Measurements from ENCODE around the gene SSR1.

DNA sequence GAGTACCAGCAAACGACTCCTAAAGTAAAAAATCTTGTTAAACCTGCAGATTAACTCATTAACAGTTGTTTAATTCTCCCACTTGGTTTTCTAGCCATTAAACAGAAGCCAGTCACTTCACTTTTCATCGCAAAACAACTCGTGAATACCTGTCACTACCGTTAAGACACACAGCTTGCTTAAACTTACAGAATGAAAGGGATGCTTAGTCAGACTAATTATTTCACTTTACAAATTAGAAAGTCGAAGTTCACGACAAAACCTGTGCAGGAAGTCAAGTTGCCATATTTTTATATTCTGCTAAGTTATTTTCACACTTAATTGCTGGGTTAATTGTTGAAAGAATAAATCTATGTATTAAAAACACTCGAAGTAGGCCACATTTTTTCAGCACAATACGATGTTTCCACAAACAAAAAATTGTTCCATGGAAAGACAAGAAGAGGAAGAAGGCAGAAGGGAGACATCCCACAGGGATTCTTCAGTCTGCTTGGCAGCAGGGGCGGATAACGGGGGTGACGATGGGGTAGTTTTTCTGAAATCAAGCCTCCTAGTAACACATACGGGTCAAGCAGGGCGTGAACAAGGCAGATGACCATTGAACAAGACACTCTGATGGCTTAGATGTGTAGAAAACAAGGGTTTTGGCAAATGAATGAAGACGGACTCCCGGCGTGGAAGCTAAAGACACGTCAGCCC lies 933 bp downstream of the SSR1 start:
- TF ChIP-seq, protein P1, sequence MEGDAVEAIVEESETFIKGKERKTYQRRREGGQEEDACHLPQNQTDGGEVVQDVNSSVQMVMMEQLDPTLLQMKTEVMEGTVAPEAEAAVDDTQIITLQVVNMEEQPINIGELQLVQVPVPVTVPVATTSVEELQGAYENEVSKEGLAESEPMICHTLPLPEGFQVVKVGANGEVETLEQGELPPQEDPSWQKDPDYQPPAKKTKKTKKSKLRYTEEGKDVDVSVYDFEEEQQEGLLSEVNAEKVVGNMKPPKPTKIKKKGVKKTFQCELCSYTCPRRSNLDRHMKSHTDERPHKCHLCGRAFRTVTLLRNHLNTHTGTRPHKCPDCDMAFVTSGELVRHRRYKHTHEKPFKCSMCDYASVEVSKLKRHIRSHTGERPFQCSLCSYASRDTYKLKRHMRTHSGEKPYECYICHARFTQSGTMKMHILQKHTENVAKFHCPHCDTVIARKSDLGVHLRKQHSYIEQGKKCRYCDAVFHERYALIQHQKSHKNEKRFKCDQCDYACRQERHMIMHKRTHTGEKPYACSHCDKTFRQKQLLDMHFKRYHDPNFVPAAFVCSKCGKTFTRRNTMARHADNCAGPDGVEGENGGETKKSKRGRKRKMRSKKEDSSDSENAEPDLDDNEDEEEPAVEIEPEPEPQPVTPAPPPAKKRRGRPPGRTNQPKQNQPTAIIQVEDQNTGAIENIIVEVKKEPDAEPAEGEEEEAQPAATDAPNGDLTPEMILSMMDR (IDR thresholded peaks at IDR 0.05): no peak
- TF ChIP-seq POLR2AphosphoS5 (IDR thresholded peaks at IDR 0.05): no peak
- no peak for TF ChIP-seq POLR2A (IDR thresholded peaks at IDR 0.05)

All from breast epithelium (tissue), 3 donors.